HG03103 (cell line): ENCODE data around the gene NOS1.

Experiments
- ATAC-seq: cut with Tn5 transposase; IDR thresholded peaks from one replicate; pipeline ENCODE4 v1.9.1; 2021; ENCODE audit warnings: low read depth; ENCODE audit not compliant: unreplicated experiment

NOS1 gene

DNA sequence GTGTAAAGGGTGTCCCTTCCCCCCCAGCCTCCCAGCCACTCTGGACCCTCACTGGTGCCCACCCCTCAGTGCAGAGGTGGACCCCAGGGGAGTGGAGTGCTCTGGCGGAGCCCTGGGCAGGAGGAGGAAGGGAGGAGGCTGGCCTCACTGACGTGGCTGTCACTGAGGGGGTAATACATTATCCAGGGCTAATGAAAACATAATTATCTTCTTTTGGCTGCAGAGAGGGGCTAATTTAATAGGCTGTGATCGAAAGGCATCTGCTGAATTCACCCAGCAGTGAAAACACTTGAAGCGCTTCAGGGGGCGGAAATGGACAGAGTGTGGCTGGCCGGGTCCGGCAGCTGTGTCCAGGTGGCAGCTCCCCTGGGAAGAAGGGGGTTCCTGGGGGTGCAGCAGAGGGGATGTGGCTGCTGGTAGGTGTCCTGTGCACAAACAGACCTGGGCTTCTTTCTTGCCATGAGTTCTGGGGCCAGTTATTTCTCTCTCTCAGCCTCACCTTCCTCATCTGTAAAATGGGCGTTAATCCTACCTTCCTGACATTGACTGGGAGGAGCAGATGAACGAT lies 3.7 kb upstream of the NOS1 start:
- no peak for ATAC-seq

GRCh38 chr12:117363953-117364486 lies 2.6 kb upstream of the NOS1 start:
- no peak for ATAC-seq

- ATAC-seq, result no peak
Measured at GRCh38 chr12:117363056-117363662, 1.7 kb upstream of the NOS1 start.

GRCh38 chr12:117362391-117362790 lies 965 bp upstream of the NOS1 start:
- no peak for ATAC-seq

- no peak for ATAC-seq
Measured at GRCh38 chr12:117361905-117362304, 479 bp upstream of the NOS1 start.

- ATAC-seq, result no peak
Measured at GRCh38 chr12:117360551-117361346, 677 bp downstream of the NOS1 start.

- ATAC-seq, result no peak
Measured at GRCh38 chr12:117360222-117360550, 1.2 kb downstream of the NOS1 start.

GRCh38 chr12:117359029-117359845 lies 2.2 kb downstream of the NOS1 start:
- ATAC-seq, result no peak

- no peak for ATAC-seq
Measured at GRCh38 chr12:117356048-117356447, 5.4 kb downstream of the NOS1 start.

GRCh38 chr12:117352883-117353282 lies 8.5 kb downstream of the NOS1 start:
- no peak for ATAC-seq

DNA sequence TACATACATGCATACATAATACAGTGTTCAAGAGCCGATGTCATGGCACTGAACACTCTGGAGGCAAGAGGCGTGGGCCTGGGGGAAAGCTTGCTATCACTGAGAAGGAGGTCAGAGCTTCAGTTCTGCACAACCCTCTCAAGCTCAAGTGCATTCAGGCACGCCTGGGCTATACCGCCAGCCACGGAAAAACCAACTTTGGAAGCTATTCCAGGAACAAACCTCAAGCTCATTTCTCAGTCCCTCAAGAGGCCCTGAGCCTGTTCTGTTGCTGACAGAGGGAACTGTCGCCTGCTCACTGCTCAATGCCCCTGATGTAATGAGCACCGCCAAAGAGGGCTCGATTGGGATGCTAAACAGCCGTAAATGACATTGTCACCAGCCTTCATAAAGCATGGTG lies 9.2 kb downstream of the NOS1 start:
- no peak for ATAC-seq

DNA sequence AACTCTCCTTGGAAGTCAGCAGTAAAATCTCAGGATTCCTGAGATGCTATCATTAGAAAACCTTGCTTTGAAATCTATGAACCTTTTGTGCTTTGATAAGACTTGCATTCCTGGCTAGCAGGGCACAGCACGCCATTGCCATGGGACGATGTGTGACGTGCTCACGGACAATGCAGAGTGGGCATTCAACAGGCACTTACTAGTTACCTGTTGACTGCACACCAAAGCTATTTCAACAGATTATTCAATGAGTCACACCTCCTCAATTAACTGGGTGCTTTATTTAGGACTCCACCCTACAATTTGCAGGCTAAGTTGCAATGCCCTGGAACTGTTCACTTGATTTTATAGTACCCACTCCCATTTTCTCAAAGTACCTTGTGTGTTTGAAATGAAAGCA lies 11.3 kb downstream of the NOS1 start:
- ATAC-seq, result no peak

DNA sequence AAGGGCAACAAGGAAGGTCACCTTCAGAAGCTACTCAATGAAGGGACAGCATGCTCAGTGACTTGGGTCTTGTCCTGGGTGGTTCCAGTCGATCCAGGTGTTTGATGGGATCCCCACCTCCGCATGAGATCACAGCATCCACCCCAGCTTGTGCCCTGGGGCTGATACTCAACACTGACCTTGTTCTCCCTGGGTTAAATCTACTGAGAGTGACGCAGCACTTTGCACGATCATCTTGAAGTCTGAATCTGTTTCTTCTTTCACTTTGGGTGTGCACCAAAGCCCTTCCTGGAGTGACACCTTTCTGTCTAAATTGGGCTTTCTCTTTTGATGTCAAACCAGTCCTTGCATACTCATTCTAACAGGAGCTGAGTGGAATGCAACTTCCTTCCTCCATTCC lies 13.8 kb downstream of the NOS1 start:
- no peak for ATAC-seq

GRCh38 chr12:117344716-117345115 lies 16.7 kb downstream of the NOS1 start:
- ATAC-seq, result no peak

GRCh38 chr12:117343849-117344248 lies 17.6 kb downstream of the NOS1 start:
- no peak for ATAC-seq

GRCh38 chr12:117343296-117343695 lies 18.1 kb downstream of the NOS1 start:
- ATAC-seq, result no peak

DNA sequence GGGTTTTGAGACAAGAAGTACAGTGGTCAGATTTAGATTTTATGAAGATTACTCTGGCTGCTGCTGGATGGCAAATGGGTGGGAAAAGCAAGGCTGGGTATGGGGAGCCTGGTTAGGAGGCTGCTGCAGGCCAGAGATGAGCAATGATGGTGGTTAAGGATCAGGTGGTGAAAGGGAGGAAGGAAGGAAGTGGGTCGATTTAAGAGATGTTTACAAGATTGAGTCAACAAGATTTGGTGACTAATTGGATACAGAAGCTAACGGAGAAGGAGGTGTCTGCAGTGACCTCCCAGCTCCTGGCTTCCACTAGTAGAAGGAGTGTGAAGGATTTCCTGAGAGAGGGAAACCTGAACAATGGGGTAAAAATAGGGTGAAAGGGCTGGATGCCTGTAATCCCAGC lies 18.7 kb downstream of the NOS1 start:
- ATAC-seq, result no peak

DNA sequence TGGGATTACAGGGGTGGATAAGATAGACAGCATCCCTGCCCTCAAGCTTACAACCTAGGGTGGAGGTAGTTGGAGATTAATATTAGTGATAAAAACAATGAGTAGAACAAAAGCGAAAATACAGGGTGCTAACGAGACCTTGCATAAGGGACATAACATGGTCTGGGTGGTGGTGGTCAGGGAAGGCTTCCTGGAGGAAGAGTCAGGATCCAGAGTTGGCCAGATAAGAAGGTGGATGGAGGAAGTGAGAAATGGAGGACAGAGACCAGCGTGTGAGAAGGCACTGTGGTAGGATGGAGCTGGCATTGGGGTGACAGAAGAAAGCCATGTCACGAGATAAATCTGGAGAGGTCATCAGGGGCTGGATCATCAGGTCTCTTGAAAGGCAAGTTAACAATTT lies 19.2 kb downstream of the NOS1 start:
- no peak for ATAC-seq

- no peak for ATAC-seq
Measured at GRCh38 chr12:117339104-117339503, 22.3 kb downstream of the NOS1 start.

DNA sequence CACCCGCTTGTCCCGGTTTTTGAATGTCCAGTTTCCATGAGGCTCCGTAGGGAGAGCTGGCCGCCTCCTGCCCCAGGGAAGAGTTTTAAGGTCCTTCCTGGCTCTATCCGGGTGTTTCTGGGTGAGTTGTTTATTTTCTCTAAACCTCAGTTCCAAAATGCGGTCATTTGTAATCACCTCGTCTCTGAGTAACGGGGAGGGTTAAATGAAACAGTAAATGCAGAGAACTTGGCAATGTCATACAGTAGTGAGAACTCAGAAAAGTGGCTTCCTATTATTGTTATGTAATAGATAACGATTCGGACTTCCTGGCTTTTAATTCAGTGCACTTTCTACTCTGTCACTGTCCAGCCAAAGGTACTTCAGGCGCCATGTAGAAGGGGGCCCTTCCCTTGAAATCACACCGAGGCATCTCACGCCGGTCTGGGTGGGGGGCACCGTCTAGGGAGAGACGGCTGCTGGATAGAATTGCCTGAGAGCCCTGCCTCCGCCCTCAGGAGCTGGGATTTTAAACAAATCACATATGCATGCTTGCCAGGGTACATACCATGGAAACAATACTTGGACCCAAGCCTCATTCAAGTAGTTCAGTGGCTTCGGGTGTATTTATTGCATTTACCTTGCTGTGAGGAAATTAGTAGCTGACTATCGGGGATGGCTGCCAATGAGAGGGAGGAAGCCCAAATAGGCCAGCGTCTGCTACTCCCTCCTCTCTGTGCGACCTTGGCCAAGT lies 26.4 kb downstream of the NOS1 start:
- no peak for ATAC-seq
